Gastroesophageal sphincter (tissue), 3 donors: Measurements from ENCODE around the gene CCDC57.

Source experiments
- CTCF ChIP-seq, 4 experiments: fragments of 200-600 bp in 2 of 4; fragments of 450-650 bp in 2 of 4; sonication (generic) in 1 of 4; IDR thresholded peaks; one replicate each; pipeline ENCODE4 v1.5.1; 2017 to 2019; ENCODE audit warnings: antibody characterized with exemption in 4 of 4, mild to moderate bottlenecking in 2 of 4, moderate library complexity in 2 of 4
- EP300 ChIP-seq: sonication (generic); formaldehyde crosslinking; IDR thresholded peaks from one replicate; pipeline ENCODE4 v1.6.1; 2017; ENCODE audit warnings: antibody characterized with exemption, mild to moderate bottlenecking
- POLR2A ChIP-seq, 2 donors: fragments of 450-650 bp; IDR thresholded peaks; one replicate each; pipeline ENCODE4 v1.6.1; 2017; ENCODE audit warnings: antibody characterized with exemption in 2 of 2, mild to moderate bottlenecking in 2 of 2, moderate library complexity in 1 of 2
- POLR2AphosphoS5 ChIP-seq: sonication (generic); formaldehyde crosslinking; IDR thresholded peaks from one replicate; pipeline ENCODE4 v1.6.1; 2017; ENCODE audit warnings: antibody characterized with exemption

GRCh38 chr17:82255402-82255972 lies 42.8 kb upstream of the CCDC57 start:
- TF ChIP-seq POLR2AphosphoS5 = no peak
- no peak for TF ChIP-seq CTCF (IDR thresholded peaks at IDR 0.05)
- no peak for TF ChIP-seq POLR2A (IDR thresholded peaks at IDR 0.05)
- no peak for TF ChIP-seq EP300
